Measurements from ENCODE around the gene WDHD1.
"Not testable (repeated sequence)": the region's sequence is repeated elsewhere in the genome, so short reads cannot be mapped to it uniquely, and the experiment has no call there.

WDHD1 gene

GRCh38 chr14:55026793-55027561 is at the start of gene WDHD1, which contains the start of gene SOCS4:
WDHD1 (minus strand) TSS chr14:55027099; CDS start chr14:55026787, 312 bp downstream.
SOCS4 (plus strand) TSS chr14:55027236; CDS start chr14:55043042, 15,806 bp downstream.
- DNase-seq (ENCODE audit: low read depth): peak; percentile 95

GRCh38 chr14:55075628-55076175 is 48.8 kb upstream of the WDHD1 start:
- no peak for DNase-seq (ENCODE audit: low read depth)

- no peak for DNase-seq (ENCODE audit: low read depth)
Measured at GRCh38 chr14:55074662-55075061, 47.8 kb upstream of the WDHD1 start.

GRCh38 chr14:55073856-55074255 is 47.0 kb upstream of the WDHD1 start:
- DNase-seq (ENCODE audit: low read depth): no peak

- no peak for DNase-seq (ENCODE audit: low read depth)
Measured at GRCh38 chr14:55071870-55072640, 45.2 kb upstream of the WDHD1 start.

GRCh38 chr14:55070981-55071411 is 44.1 kb upstream of the WDHD1 start:
- no peak for DNase-seq (ENCODE audit: low read depth)

GRCh38 chr14:55066223-55066622 is 39.3 kb upstream of the WDHD1 start:
- DNase-seq (ENCODE audit: low read depth): no peak

- DNase-seq (ENCODE audit: low read depth): no peak
Measured at GRCh38 chr14:55065411-55065810, 38.5 kb upstream of the WDHD1 start.

GRCh38 chr14:55064896-55065295 is 38.0 kb upstream of the WDHD1 start:
- not testable (repeated sequence) for DNase-seq (ENCODE audit: low read depth)

- DNase-seq (ENCODE audit: low read depth): no peak
Measured at GRCh38 chr14:55062517-55063351, 35.8 kb upstream of the WDHD1 start.

GRCh38 chr14:55059333-55059732 is 32.4 kb upstream of the WDHD1 start:
- no peak for DNase-seq (ENCODE audit: low read depth)

- DNase-seq (ENCODE audit: low read depth): no peak
Measured at GRCh38 chr14:55057919-55058318, 31.0 kb upstream of the WDHD1 start.

- no peak for DNase-seq (ENCODE audit: low read depth)
Measured at GRCh38 chr14:55054098-55054497, 27.2 kb upstream of the WDHD1 start.

- DNase-seq (ENCODE audit: low read depth): no peak
Measured at GRCh38 chr14:55053500-55053899, 26.6 kb upstream of the WDHD1 start.

GRCh38 chr14:55053018-55053417 is 26.1 kb upstream of the WDHD1 start:
- DNase-seq (ENCODE audit: low read depth): no peak

- DNase-seq (ENCODE audit: low read depth): no peak
Measured at GRCh38 chr14:55052269-55052930, 25.5 kb upstream of the WDHD1 start.

GRCh38 chr14:55051423-55052268 is 24.7 kb upstream of the WDHD1 start, which contains the start of gene MAPK1IP1L:
MAPK1IP1L (plus strand) TSS chr14:55051647; CDS start chr14:55061684, 10,037 bp downstream.
- peak; percentile 79 for DNase-seq (ENCODE audit: low read depth)

GRCh38 chr14:55051165-55051422 is 24.2 kb upstream of the WDHD1 start:
- no peak for DNase-seq (ENCODE audit: low read depth)

- no peak for DNase-seq (ENCODE audit: low read depth)
Measured at GRCh38 chr14:55048900-55049436, 22.1 kb upstream of the WDHD1 start.
